Testis (tissue), 3 donors: ENCODE measurements around the gene GJA3. TPM values are rescaled to one million over a fixed set of nuclear protein-coding genes. Genes with fewer than 3 reads are reported as not detected.

ENCODE experiments used
- DNase-seq: peaks from one replicate; pipeline ENCODE4 v3.0.0-alpha.2; 2019
- H3K27ac ChIP-seq, 2 donors: fragments of 200-600 bp; sonication (generic); one replicate each; pipeline ENCODE4 v1.5.1; 2019
- H3K27me3 ChIP-seq: fragments of 200-600 bp; sonication (generic); one replicate; pipeline ENCODE4 v1.5.1; 2019
- H3K36me3 ChIP-seq: fragments of 200-600 bp; sonication (generic); one replicate; pipeline ENCODE4 v1.5.1; 2017; ENCODE audit warnings: low read depth; ENCODE audit errors: missing control alignments
- H3K4me1 ChIP-seq: fragments of 200-600 bp; sonication (generic); one replicate; pipeline ENCODE4 v1.5.1; 2019
- H3K4me3 ChIP-seq, 2 donors: fragments of 200-600 bp; sonication (generic); one replicate each; pipeline ENCODE4 v1.5.1; 2017 to 2019
- H3K9me3 ChIP-seq: fragments of 200-600 bp; sonication (generic); one replicate; pipeline ENCODE4 v1.5.1; 2017
- CTCF ChIP-seq, 3 experiments: fragments of 450-650 bp in 2 of 3; fragments of 200-600 bp in 1 of 3; sonication (generic) in 1 of 3; IDR thresholded peaks; one replicate each; pipeline ENCODE4 v1.5.1; 2016 to 2019; ENCODE audit warnings: antibody characterized with exemption in 3 of 3, mild to moderate bottlenecking in 2 of 3, moderate library complexity in 1 of 3
- POLR2A ChIP-seq: fragments of 450-650 bp; IDR thresholded peaks from one replicate; pipeline ENCODE4 v1.6.1; 2017; ENCODE audit warnings: antibody characterized with exemption, mild to moderate bottlenecking, moderate library complexity
- WGBS, 2 donors: methylation state at CpG; one replicate each; pipeline ENCODE4 v1.1.5; 2018; 5-methylcytosine and 5-hydroxymethylcytosine counted together
- intact Hi-C: fragments of 100-400 bp; cut with DNase I; formaldehyde crosslinking; loops from one replicate; pipeline ENCODE4 v1.15.1; 2023; ENCODE audit warnings: low total_unique reads
- polyA plus RNA-seq: library from polyadenylated mRNA; stranded (reverse); fragments of 350-450 nt; fragmentation: Illumina TruSeq; extraction: RNeasy Lipid Tissue Mini Kit (QIAGEN cat#74804); gene quantifications from one replicate; pipeline ENCODE4 v1.2.3, GENCODE V29; 2014; ENCODE audit warnings: low read depth, low replicate concordance; ENCODE audit not compliant: insufficient read depth
- total RNA-seq, 2 donors: library from RNA; depleted of rRNA; stranded (reverse); fragments of >200 nt; gene quantifications; one replicate each; pipeline ENCODE4 v1.2.3, GENCODE V29; 2016

The GJA3 gene
- total and polyA plus RNA-seq, 3 donors from 2014 or later = 1.7 to 10.2 (median 5.0) TPM

DNA sequence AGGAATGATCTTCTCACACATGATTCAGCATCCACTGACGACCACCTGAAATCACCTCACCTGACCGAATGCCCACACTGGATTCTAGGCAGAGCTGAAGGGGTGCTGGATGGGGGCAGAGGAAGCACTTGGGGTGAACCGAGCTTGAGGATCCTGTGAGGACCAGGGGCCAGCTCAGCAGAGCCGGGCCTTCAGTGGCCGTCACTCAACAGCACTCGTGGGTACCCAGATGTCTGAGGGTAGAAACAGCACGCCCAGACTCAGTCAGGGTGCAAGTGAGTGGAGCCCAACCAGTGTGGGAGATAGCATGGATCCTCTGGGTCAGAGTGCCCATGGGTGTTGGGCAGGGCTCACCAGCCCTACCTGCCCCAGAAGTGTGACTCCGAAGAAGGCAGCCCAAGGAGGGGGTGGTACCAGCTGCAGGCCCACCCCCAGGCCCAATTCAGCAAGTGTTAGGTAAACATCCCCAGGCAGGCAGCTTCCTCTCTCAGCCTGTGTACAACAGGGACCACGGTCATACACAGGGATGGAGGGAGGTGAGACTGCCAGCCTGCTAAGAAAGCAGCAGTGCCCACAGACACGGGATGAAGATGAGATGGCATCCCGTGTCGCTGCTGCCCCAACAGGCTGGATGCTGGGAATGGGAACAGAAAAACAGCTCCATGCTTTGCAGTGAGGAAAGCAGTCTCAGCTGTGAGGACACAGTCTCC is 16.6 kb downstream of the GJA3 start:
- Histone ChIP-seq H3K36me3 (no peaks in the 10 kb centered on the region), H3K27ac (no peak overlapping the region), H3K4me3 (no peak overlapping the region), H3K27me3 (no peaks in the 10 kb centered on the region), H3K4me1 (no peaks in the 10 kb centered on the region), H3K9me3 (no peaks in the 10 kb centered on the region)
- no peak for DNase-seq
- 88 to 89% methylated on average over 7 to 12 of the region's 12 CpGs for WGBS, 2 donors
- TF ChIP-seq POLR2A (no peak), CTCF (IDR thresholded peaks at IDR 0.05) (no peak)
- intact Hi-C loops = no loop called here

DNA sequence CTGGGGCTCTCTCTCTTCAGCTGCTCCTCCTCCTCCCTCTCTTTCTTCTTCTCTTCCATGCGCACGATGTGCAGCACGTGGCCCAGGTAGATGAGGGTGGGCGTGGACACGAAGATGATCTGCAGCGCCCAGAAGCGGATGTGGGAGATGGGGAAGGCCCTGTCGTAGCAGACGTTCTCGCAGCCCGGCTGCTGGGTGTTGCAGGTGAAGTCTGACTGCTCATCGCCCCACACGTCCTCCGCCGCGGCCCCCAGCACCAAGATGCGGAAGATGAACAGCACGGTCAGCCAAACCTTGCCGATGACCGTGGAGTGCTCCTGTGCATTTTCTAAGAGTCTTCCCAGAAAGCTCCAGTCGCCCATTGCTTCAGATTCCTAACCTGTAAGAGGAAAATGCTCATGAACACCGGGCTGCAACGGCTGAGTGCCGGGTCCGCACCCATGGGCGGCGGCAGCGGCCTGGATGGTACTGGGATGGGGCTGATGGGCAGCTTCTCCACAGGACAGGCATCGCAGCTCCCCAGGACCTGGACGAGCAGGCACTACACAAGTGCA is 17.8 kb downstream of the GJA3 start:
- DNase-seq = no peak
- intact Hi-C loops = no loop called here
- TF ChIP-seq POLR2A (no peak), CTCF (IDR thresholded peaks at IDR 0.05) (no peak)
- Histone ChIP-seq H3K4me1 (no peaks in the 10 kb centered on the region), H3K9me3 (no peaks in the 10 kb centered on the region), H3K36me3 (no peaks in the 10 kb centered on the region), H3K4me3 (peak overlapping the region in 1 of 2 donors; percentile 50), H3K27me3 (no peaks in the 10 kb centered on the region), H3K27ac (no peak overlapping the region)
- 43 to 64% methylated on average over 24 to 30 of the region's 30 CpGs for WGBS, 2 donors

DNA sequence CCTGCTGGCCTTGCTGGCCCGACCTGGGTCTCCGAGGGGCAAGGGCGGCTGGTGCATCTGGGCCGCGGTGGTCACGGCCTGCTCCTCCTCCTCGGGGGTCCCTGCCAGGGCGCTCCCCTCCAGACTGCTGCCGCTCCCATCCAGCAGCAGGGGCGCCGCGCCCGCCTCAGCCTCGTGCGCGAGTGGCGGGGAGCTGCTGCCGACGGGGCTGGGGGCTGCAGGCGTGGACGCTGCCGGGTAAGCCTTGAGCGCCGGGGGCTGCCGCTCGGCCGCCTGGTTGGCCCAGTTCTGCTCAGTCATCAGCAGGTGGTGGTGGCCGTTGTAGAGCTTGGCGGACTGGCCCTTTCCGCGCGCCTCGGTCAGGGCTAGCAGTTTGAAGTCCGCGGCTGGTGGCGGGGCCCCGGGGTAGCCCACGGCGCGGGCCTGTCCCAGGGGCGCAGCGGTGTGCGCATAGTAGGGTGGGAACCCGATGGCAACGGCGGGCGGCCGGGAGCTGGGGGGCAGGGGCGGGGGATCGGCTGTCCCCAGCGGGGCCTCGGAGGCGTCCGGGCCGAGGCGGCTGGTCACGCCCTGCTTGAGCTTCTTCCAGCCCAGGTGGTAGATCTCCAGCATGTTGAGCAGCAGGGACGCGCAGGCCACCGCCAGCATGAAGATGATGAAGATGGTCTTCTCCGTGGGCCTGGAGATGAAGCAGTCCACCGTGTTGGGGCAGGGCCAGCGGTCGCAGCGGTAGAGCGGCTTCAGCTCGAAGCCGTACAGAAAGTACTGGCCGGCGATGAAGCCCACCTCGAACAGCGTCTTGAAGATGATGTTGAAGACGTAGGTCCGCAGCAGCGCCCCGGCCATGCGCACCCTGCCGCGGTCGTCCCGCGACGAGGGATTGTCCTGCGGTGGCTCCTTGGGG is 18.6 kb downstream of the GJA3 start:
- no peaks in the 10 kb centered on the region for H3K36me3 ChIP-seq
- TF ChIP-seq CTCF (IDR thresholded peaks at IDR 0.05) (no peak), POLR2A (no peak)
- H3K27ac ChIP-seq = no peak overlapping the region
- intact Hi-C loops = no loop called here
- no peaks in the 10 kb centered on the region for H3K4me1 ChIP-seq
- no peaks in the 10 kb centered on the region for H3K9me3 ChIP-seq
- WGBS, 2 donors = 38% methylated on average over 58 of the region's 84 CpGs; no CpG with 5 or more reads in 1 of the 2 donors
- no peak for DNase-seq
- H3K4me3 ChIP-seq = peak overlapping the region; percentile 15 to 50
- H3K27me3 ChIP-seq = no peaks in the 10 kb centered on the region

DNA sequence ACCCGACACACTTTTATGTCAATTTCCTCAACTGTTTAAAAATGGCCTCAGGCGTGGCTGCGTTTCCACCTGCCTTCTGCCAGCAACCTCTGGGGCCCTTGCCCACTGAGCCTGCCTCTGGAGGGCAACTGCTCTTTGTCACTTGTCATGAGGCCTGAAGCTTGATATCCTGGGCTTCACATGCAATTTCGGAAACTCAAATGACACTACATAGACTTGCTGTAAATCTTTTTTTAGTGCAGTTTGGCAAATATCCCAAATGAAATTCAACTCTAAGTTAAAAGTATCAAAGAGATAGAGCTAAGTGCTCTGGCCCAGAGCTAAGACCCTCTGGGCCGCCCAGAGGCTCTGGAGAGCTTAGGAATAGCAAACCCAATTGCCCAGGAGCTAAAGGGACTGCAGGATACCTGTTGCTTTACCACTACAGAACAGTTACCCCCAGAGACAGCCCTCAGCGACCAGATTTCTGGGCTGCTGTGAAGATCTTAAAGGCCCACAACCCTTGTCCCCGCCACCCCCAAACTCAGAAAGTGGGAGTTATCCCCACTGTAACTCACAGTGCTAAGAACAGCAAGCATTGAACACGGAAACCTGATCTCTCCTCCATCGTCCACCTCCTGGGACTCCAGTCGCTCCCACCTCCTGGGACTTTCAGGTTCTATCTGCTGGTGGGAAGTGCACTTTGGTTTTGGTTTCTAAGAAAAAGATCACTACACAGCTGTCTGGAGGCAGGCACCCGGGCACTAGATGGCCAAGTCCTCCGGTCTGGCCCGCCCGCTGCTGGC is 19.4 kb downstream of the GJA3 start:
- 43 to 58% methylated on average over 12 to 14 of the region's 14 CpGs for WGBS, 2 donors
- intact Hi-C loops = no loop called here
- TF ChIP-seq CTCF (IDR thresholded peaks at IDR 0.05) (no peak), POLR2A (no peak)

More for the DNA sequence above, 19.4 kb downstream of the GJA3 start:
- Histone ChIP-seq H3K4me3 (peak overlapping the region; percentile 15 to 50), H3K9me3 (no peaks in the 10 kb centered on the region), H3K27me3 (no peaks in the 10 kb centered on the region), H3K36me3 (no peaks in the 10 kb centered on the region), H3K27ac (no peak overlapping the region), H3K4me1 (no peaks in the 10 kb centered on the region)
- no peak for DNase-seq
